Peyer's patch (tissue), 4 donors: Measurements from ENCODE around the gene OR4M1. TPM values are rescaled to one million over a fixed set of nuclear protein-coding genes. Genes with fewer than 3 reads are reported as not detected.
"Not testable (repeated sequence)": the region's sequence is repeated elsewhere in the genome, so short reads cannot be mapped to it uniquely, and the experiment has no call there.

ENCODE experiments used
- DNase-seq, 3 donors: peaks; one replicate each; pipeline ENCODE4 v3.0.0-alpha.2; 2017 to 2019
- H3K27ac ChIP-seq, 4 donors: fragments of 200-600 bp; sonication (generic); one replicate each; pipeline ENCODE4 v1.5.1; 2016 to 2019
- H3K27me3 ChIP-seq, 2 donors: fragments of 200-600 bp; sonication (generic); one replicate each; pipeline ENCODE4 v1.5.1; 2019
- H3K36me3 ChIP-seq, 3 donors: fragments of 200-600 bp; sonication (generic); one replicate each; pipeline ENCODE4 v1.5.1; 2016 to 2019
- H3K4me1 ChIP-seq, 4 donors: fragments of 200-600 bp; sonication (generic); one replicate each; pipeline ENCODE4 v1.5.1; 2016 to 2019
- H3K4me3 ChIP-seq, 4 donors: fragments of 200-600 bp; sonication (generic); 1 replicate in 3 of 4; 2 replicates in 1 of 4; pipeline ENCODE4 v1.5.1; 2016 to 2019; ENCODE audit warnings: mild to moderate bottlenecking in 1 of 4
- H3K9me3 ChIP-seq, 4 donors: fragments of 200-600 bp; sonication (generic); one replicate each; pipeline ENCODE4 v1.5.1; 2016 to 2019; ENCODE audit warnings: mild to moderate bottlenecking in 1 of 4
- CTCF ChIP-seq, 6 experiments: fragments of 450-650 bp in 4 of 6; fragments of 200-600 bp in 2 of 6; sonication (generic) in 1 of 6; IDR thresholded peaks; one replicate each; pipeline ENCODE4 v1.5.1; 2017 to 2019; ENCODE audit warnings: antibody characterized with exemption in 6 of 6, mild to moderate bottlenecking in 3 of 6, moderate library complexity in 1 of 6
- POLR2A ChIP-seq, 2 donors: fragments of 450-650 bp; IDR thresholded peaks; one replicate each; pipeline ENCODE4 v1.5.1; 2017; ENCODE audit warnings: antibody characterized with exemption in 2 of 2, mild to moderate bottlenecking in 2 of 2, moderate library complexity in 2 of 2
- total RNA-seq, 4 donors: library from RNA; depleted of rRNA; stranded (reverse); fragments of >200 nt; gene quantifications; one replicate each; pipeline ENCODE4 v1.1.0, GENCODE V29; 2016

OR4M1 gene
- total RNA-seq, 4 donors from 2014 or later: not detected

- Histone ChIP-seq H3K4me1 (no peaks in the 10 kb centered on the region), H3K36me3 (no peaks in the 10 kb centered on the region), H3K9me3 (peaks cover 0 to 2% (median 0%) of the 10 kb centered on the region in 4 donors), H3K27ac (no peak overlapping the region), H3K4me3 (no peak overlapping the region), H3K27me3 (no peaks in the 10 kb centered on the region)
- DNase-seq: no peak
- TF ChIP-seq POLR2A (IDR thresholded peaks at IDR 0.05) (no peak), CTCF (IDR thresholded peaks at IDR 0.05) (no peak)
Observed at GRCh38 chr14:19800282-19801117, 27.2 kb downstream of the OR4M1 start.

GRCh38 chr14:19801118-19801464 is 27.8 kb downstream of the OR4M1 start:
- TF ChIP-seq CTCF (IDR thresholded peaks at IDR 0.05) (no peak), POLR2A (IDR thresholded peaks at IDR 0.05) (no peak)
- H3K4me1 ChIP-seq: no peaks in the 10 kb centered on the region
- peaks cover 0 to 8% (median 0%) of the 10 kb centered on the region in 4 donors for H3K9me3 ChIP-seq
- H3K27me3 ChIP-seq: no peaks in the 10 kb centered on the region
- H3K4me3 ChIP-seq: no peak overlapping the region
- DNase-seq: no peak
- no peaks in the 10 kb centered on the region for H3K36me3 ChIP-seq
- no peak overlapping the region for H3K27ac ChIP-seq

GRCh38 chr14:19803470-19803869 is 30.2 kb downstream of the OR4M1 start, which contains the start of gene OR4N2:
OR4N2 (plus strand) TSS chr14:19803770; CDS start chr14:19827449, 23,679 bp downstream.
- not testable (repeated sequence) for H3K36me3 ChIP-seq, DNase-seq, H3K4me3 ChIP-seq, H3K4me1 ChIP-seq, H3K27ac ChIP-seq, H3K27me3 ChIP-seq
- peaks cover 0 to 12% (median 0%) of the 10 kb centered on the region in 4 donors for H3K9me3 ChIP-seq

GRCh38 chr14:19813171-19813920 is 40.0 kb downstream of the OR4M1 start:
- H3K4me3 ChIP-seq, H3K27me3 ChIP-seq, H3K27ac ChIP-seq, H3K9me3 ChIP-seq, DNase-seq, H3K36me3 ChIP-seq, H3K4me1 ChIP-seq: not testable (repeated sequence)

- H3K36me3 ChIP-seq, H3K4me1 ChIP-seq, DNase-seq, H3K27me3 ChIP-seq, H3K27ac ChIP-seq, H3K4me3 ChIP-seq: not testable (repeated sequence)
- peaks cover 0 to 12% (median 5%) of the 10 kb centered on the region in 4 donors for H3K9me3 ChIP-seq
Observed at GRCh38 chr14:19819879-19820278, 46.6 kb downstream of the OR4M1 start.

GRCh38 chr14:19821016-19821415 is 47.7 kb downstream of the OR4M1 start:
- peaks cover 0 to 12% (median 5%) of the 10 kb centered on the region in 4 donors for H3K9me3 ChIP-seq
- not testable (repeated sequence) for H3K36me3 ChIP-seq, H3K4me3 ChIP-seq, DNase-seq, H3K27ac ChIP-seq, H3K27me3 ChIP-seq, H3K4me1 ChIP-seq

GRCh38 chr14:19823178-19823577 is 49.9 kb downstream of the OR4M1 start:
- TF ChIP-seq POLR2A (IDR thresholded peaks at IDR 0.05): no peak
- TF ChIP-seq CTCF (IDR thresholded peaks at IDR 0.05): no peak
- Histone ChIP-seq H3K27me3 (no peaks in the 10 kb centered on the region), H3K4me1 (no peaks in the 10 kb centered on the region), H3K4me3 (no peak overlapping the region), H3K36me3 (no peaks in the 10 kb centered on the region), H3K27ac (no peak overlapping the region), H3K9me3 (peaks cover 0 to 12% (median 5%) of the 10 kb centered on the region in 4 donors)
- DNase-seq: no peak
